CD1c-positive myeloid dendritic cell (primary cell): ENCODE data around the gene SALL3.

Experiments
- DNase-seq: peaks from one replicate; pipeline ENCODE4 v3.0.0-alpha.2; 2016; ENCODE audit errors: extremely low spot score

SALL3 gene

DNA sequence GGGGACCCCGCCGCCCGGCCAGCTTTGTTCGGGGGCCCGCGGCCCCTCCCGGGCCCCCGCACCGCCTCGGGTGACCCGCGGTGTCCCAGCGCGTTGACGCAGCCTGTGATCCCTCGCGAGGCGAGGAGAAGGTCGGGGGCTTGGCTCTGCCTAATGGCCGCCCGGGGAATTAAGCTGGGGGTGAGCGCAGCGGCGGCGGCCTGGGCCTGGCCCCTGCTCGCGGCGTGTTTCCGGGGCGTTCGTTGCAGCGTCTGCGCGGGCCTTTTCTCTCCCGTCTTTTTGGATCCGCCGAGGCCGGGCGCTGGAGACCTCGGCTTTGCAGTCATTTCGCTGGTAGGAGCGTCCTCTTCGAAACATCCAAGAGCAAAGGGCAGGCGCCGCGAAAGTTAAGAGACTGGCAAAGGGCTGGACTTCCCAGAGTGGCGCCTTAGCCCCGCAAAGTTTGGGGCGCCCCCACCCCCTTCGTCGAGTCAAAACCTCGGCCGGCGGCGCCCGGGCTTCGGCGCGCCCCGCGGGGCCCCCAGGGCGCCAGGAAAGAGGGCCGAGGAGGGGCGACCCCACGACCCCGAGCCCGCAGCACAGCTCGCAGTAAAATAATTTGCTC, 1.3 kb downstream of the SALL3 start:
- no peak for DNase-seq

GRCh38 chr18:78981394-78981831, 1.8 kb downstream of the SALL3 start:
- no peak for DNase-seq

GRCh38 chr18:78981989-78982620, 2.5 kb downstream of the SALL3 start:
- DNase-seq, result no peak

DNA sequence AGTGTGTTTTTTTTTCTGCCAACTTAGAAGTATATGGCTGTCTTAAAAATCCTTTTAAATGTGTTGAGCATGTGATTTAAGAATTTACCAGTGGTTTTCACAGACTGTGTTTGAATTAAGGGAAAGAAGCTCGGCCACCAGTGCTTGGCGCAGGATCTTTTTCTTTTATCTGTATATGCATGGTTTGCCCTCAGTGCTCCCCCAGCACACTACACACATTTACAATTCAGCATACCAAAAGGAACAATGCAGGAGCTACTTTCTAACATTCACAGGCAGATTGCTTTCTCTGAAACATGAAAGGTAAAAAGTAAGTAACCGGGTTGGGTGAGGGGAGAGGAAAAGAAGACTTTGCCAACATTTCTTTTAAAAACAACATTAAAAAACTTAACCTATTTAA, 3.9 kb downstream of the SALL3 start:
- DNase-seq, result no peak

DNA sequence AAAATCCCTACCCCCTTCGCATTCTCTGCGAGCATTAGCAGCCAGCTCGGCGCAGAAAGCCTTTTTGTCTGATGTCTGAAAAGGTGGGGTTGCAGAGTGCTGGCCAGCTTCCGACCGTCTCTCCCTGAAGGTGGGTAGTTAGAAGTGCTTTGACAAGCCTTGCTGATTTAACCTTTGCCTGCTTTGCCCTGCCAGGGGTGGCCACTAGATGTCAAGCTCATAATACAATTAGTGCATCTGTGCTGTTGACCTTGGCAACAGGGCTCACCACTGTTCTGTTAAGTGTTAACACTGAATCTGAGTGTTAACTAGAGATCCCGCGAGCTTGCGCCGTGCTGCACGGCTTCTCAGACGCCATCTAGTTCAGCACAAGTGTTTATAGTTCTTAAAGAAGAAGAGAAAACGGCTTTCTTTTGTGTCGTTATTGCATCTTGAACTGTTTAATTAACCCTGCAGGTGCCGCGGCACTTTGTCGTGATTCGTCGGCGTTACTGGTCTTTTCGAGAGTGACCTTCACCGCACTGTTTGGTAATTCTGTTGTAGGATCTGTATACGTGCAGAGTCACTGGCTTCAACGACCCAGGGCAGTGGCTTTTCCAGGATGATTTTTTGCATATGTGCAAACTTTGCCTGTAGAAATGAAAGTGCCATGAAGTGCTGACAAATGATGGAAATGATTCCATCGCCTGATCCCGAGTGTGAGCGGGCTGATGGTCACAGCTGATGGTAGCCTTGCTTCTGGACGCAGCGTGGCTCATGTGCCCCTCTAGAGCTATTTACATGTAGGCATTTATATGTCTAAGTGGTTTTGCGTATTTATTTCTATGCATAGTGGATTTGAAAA, 5.5 kb downstream of the SALL3 start:
- DNase-seq, result peak; percentile 40

DNA sequence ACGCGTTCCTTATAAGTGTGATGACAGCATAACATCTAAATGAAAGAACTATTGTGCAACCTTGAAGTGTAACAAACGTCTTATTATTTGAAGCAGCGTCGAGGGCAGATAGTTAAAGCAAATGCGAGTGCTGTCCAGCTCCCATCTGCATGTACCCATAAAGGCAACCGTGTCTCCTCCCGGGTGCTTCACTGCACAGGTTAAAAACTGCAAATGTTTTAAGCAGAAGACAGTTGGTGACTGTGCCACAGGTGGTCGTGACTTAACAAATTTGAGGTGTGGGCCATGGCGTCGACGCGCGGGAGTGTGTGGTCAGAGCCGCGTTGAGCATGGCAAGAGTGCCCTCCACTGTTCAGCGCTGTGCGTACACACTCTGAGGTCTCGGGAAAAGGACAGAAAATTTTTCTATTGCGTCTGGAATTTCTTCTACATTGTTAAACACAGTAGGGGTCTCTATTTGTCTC, 6.4 kb downstream of the SALL3 start:
- no peak for DNase-seq

- DNase-seq, result no peak
Measured at GRCh38 chr18:78991446-78991845, 11.8 kb downstream of the SALL3 start.

DNA sequence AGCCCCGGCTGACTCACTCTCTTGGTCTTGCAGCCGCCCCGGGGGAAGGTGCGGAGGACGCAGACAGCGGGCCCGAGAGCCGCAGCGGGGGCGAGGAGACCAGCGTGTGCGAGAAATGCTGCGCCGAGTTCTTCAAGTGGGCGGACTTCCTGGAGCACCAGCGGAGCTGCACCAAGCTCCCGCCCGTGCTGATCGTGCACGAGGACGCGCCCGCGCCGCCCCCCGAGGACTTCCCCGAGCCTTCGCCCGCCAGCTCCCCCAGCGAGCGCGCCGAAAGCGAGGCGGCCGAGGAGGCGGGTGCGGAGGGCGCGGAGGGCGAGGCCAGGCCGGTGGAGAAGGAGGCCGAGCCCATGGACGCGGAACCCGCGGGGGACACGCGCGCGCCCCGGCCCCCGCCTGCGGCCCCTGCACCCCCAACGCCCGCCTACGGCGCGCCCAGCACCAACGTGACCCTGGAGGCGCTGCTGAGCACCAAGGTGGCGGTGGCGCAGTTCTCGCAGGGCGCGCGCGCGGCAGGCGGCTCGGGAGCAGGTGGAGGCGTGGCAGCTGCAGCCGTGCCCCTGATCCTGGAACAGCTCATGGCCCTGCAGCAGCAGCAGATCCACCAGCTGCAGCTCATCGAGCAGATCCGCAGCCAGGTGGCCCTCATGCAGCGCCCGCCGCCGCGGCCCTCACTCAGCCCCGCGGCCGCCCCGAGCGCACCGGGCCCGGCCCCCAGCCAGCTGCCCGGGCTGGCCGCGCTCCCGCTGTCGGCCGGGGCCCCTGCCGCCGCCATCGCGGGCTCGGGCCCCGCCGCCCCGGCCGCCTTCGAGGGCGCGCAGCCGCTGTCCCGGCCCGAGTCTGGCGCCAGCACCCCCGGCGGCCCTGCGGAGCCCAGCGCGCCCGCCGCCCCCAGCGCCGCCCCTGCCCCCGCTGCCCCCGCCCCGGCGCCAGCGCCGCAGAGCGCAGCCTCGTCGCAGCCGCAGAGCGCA, 12.7 kb downstream of the SALL3 start:
- DNase-seq, result no peak

DNA sequence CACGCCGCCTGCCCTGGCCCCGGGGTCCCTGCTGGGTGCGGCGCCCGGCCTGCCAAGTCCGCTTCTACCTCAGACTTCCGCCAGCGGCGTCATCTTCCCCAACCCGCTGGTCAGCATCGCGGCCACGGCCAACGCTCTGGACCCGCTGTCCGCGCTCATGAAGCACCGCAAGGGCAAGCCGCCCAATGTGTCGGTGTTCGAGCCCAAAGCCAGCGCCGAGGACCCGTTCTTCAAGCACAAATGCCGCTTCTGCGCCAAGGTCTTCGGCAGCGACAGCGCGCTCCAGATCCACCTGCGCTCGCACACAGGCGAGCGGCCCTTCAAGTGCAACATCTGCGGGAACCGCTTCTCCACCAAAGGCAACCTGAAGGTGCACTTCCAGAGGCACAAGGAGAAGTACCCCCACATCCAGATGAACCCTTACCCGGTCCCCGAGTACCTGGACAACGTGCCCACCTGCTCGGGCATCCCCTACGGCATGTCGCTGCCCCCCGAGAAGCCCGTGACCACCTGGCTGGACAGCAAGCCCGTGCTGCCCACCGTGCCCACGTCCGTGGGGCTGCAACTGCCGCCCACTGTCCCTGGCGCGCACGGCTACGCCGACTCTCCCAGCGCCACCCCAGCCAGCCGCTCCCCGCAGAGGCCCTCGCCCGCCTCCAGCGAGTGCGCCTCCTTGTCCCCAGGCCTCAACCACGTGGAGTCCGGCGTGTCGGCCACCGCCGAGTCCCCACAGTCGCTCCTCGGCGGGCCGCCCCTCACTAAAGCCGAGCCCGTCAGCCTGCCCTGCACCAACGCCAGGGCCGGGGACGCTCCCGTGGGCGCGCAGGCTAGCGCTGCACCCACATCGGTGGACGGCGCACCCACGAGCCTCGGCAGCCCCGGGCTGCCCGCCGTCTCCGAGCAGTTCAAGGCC, 13.7 kb downstream of the SALL3 start:
- DNase-seq, result no peak

DNA sequence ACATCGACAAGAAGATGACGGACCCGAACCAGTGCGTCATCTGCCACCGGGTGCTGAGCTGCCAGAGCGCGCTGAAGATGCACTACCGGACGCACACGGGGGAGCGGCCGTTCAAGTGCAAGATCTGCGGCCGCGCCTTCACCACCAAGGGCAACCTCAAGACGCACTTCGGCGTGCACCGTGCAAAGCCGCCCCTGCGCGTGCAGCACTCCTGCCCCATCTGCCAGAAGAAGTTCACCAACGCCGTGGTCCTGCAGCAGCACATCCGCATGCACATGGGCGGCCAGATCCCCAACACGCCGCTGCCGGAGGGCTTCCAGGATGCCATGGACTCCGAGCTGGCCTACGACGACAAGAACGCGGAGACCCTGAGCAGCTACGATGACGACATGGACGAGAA, 14.4 kb downstream of the SALL3 start:
- DNase-seq, result no peak

DNA sequence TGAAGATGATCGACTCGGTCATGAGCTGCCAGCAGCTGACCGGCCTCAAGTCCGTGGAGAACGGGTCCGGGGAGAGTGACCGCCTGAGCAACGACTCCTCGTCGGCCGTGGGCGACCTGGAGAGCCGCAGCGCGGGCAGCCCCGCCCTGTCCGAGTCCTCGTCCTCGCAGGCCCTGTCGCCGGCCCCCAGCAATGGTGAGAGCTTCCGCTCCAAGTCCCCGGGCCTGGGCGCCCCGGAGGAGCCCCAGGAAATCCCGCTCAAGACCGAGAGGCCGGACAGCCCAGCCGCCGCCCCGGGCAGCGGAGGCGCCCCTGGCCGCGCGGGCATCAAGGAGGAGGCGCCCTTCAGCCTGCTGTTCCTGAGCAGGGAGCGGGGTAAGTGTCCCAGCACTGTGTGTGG, 14.9 kb downstream of the SALL3 start:
- no peak for DNase-seq

GRCh38 chr18:78994977-78995582, 15.5 kb downstream of the SALL3 start:
- no peak for DNase-seq

DNA sequence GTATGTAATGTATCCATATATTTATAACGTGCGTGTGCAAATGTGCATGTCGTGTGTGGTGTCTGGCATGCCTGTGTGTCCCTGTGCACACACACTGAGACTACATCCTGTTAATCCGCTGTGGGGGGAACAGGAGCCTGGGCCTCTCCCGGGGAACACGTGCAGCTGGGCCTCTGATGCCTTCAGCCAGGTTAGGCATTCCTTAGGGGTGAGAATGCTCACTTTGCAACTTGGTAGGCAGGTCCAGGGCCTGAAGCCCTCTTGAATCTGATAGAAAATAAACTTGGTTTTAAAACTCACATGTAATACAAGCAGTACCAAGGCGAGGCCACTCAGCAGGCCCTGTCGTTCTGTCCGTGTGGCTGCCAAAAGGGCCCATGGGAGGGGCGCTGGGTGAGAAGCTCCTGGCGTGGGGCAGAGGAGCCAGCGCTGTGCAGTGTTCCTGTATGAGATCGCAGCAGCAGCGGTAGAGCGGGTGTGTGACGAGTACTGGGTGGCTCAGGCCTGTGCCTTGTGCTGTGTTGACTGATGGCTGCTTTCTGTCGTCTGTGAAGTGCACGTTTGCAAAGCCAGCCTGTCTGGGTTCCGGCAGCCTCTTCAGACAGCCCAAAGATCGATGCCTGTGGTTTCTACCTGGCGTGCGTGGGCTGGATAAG, 16.2 kb downstream of the SALL3 start:
- no peak for DNase-seq

GRCh38 chr18:78996741-78997490, 17.3 kb downstream of the SALL3 start:
- DNase-seq, result no peak

GRCh38 chr18:78998371-78999071, 18.9 kb downstream of the SALL3 start:
- DNase-seq, result no peak

DNA sequence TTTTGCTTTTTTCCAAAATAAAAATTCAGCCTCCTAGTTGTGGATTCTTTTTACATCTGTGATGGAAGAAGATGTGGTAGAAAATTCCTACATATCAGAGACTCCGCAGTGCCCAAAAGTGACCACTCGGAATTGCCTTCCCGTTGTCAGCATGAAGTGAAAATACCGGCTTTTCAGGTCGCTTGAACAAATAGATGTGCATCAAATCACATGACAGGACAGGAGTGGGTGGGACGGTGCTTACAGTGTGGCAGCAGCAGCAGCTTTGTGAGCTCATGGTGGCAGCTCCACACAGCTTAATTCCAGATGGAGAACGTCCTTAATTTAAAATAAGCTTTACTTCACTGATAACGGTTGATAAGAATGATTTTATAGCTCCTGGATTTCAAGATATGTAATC, 20.3 kb downstream of the SALL3 start:
- DNase-seq, result no peak

DNA sequence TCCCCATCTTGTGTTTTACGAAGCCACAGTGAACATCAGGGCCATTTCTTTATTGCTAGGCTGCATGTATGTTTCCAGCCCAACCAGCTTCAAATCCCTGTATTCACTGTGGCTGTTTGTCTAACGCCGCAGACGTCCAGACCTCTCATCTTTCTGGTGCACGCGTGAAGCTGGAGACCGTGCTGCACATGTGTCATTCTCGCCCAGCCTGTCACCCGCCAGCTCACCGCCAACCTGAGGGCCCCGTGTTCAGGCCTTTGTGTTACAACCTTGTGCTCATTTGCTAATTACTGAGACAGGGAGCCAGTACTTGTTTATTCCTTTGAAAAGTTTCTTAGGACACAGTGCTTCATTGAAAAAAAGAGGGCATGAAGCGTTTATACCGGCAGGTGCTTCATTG, 21.4 kb downstream of the SALL3 start:
- no peak for DNase-seq

- DNase-seq, result no peak
Measured at GRCh38 chr18:79005653-79006052, 26.0 kb downstream of the SALL3 start.
